ENCODE results near the gene MPRIP.

DNA sequence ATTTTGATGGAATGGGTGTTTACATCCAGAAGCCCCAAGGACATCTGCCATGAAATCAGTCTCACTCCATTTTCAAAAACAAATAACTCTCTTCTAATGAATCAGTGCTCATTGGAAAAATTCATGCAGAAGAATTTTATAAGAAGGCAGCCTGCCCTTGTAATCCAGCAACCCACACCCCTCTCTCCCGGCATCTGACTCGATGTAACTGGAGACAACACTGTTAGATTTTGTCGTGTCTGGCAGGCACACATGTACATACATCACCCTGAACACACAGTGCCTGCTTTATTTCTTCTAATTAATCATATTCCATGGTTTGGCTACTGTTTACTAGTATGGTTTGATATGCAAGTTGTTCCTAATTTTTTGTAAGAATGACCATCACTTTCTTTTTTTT is 175.7 kb downstream of the MPRIP start:
- TF ChIP-seq POLR2AphosphoS5 (IDR thresholded peaks at IDR 0.05) (no peak), EP300 (IDR thresholded peaks at IDR 0.05) (no peak), POLR2A (IDR thresholded peaks at IDR 0.05) (no peak)
- TF ChIP-seq, protein P1, sequence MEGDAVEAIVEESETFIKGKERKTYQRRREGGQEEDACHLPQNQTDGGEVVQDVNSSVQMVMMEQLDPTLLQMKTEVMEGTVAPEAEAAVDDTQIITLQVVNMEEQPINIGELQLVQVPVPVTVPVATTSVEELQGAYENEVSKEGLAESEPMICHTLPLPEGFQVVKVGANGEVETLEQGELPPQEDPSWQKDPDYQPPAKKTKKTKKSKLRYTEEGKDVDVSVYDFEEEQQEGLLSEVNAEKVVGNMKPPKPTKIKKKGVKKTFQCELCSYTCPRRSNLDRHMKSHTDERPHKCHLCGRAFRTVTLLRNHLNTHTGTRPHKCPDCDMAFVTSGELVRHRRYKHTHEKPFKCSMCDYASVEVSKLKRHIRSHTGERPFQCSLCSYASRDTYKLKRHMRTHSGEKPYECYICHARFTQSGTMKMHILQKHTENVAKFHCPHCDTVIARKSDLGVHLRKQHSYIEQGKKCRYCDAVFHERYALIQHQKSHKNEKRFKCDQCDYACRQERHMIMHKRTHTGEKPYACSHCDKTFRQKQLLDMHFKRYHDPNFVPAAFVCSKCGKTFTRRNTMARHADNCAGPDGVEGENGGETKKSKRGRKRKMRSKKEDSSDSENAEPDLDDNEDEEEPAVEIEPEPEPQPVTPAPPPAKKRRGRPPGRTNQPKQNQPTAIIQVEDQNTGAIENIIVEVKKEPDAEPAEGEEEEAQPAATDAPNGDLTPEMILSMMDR (IDR thresholded peaks at IDR 0.05), result no peak
